HG03521 (cell line): ENCODE results near the gene WASHC4.
A peak's percentile ranks its signal among the peaks of the same experiment; 100 is the strongest.
"Not testable (repeated sequence)": the region's sequence is repeated elsewhere in the genome, so short reads cannot be mapped to it uniquely, and the experiment has no call there.

Experiments used
- ATAC-seq: cut with Tn5 transposase; IDR thresholded peaks from one replicate; pipeline ENCODE4 v1.9.1; 2021; ENCODE audit warnings: mild to moderate bottlenecking, moderate library complexity; ENCODE audit not compliant: unreplicated experiment

WASHC4 gene

DNA sequence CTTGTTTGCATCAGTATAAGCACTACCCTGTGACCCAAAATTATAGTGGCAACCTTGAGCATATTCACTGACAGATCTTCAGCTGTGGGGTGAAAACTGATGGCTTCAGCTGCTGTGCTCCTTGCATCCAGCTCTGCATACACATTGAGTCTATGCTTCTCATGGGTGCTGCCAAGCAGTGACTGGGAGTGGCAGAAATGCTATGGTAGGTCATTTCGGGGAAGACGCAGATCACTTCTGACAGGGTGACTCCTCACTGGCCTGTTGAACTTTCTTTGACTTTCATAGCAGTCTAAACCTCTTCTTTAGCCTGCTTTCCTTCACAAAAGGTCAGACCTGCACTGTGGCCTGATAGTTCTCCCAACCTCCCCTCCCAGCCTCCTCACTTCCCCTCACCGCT is 17.7 kb upstream of the WASHC4 start:
- no peak for ATAC-seq

DNA sequence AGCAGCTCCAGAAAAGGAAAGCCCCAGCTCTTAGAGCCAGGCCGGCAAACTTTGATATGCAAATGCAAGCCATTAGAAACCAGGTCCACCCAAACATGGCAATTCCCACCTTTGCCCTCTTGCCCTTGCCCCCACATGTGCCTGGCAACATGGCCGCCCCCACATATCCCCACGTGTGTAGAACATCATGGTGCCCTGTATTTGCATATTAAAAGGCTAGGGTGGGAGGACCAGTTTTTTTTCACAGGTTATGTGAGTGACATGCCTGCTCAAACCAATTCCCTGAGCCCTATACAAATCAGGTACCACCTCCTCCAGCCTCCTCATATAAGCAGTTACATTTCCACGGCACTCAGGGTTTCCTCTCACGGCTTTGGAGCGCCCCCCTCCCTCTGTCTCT is 17.2 kb upstream of the WASHC4 start:
- no peak for ATAC-seq

DNA sequence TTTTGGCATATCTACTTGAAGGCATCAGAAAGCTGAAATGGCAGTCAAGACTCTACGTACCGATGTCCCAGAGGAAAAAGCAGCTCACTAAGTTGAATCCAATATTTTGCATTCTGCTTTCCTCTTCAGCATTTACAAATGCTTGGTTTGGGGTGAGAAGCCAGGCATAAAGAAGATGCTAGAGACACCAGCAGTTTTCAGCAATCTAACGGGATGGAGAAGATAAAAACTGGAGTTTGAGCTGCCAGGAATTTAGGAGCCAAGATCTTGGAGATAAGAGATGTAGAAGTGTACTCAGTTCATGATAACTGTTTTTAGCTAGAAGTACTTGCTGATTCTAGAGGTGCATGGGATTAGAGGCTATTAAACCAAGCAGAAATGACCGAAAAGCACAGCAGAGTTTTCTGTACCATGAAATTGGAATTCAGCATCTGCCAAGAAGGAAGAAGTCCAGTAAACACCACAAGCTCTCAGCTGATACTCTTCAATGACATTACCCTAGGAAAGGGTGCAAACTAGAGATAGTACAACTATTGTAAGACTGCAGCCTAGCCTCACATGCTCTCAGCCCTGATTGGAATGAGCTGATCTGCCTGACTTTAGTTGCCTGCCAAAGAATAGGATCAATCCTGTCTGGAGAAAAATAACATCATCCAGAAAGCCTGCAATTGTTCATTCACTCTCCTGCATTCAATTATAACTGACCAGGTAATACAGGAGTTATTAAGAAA is 15.9 kb upstream of the WASHC4 start:
- no peak for ATAC-seq

- no peak for ATAC-seq
These were observed 15.2 kb upstream of the WASHC4 start for GRCh38 chr12:105092336-105092735.

DNA sequence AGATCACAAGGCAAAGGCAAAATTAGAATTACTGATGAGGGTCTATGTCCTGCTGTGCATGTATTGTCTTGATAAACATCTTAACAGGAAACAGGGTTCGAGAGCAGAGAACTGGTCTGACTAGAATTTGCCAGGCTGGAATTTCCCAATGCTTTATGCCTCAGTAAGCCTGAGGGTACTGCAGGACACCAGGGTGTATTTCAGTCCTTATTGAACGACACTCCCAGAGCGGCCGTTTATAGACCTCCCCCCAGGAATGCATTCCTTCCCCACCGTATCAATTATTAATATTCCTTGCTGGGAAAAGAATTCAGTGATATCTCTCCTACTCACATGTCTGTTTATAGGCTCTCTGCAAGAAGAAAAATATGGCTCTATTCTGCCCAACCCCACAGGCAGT is 12.2 kb upstream of the WASHC4 start:
- not testable (repeated sequence) for ATAC-seq

DNA sequence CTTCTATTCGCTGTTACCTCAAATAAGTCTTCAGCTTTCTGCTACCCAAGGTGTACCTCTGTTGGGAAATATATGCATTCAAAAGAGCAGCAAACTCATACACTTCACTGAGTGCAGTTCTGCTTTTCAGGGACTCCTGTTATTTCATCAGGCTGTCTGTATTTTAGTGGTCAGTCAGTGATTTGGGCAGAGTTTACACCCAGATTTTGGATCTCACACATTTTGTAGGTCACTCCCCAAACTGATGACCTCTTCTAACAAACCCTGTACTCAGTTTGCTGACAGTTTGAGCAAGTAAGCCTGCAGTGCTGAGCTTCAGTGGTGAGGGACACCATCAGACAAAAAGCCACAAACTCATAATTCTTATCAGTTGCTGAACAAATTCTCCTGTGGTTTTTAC is 8.2 kb upstream of the WASHC4 start:
- no peak for ATAC-seq

GRCh38 chr12:105100207-105100985 is 7.1 kb upstream of the WASHC4 start:
- ATAC-seq = no peak

GRCh38 chr12:105100998-105101397 is 6.5 kb upstream of the WASHC4 start:
- no peak for ATAC-seq

DNA sequence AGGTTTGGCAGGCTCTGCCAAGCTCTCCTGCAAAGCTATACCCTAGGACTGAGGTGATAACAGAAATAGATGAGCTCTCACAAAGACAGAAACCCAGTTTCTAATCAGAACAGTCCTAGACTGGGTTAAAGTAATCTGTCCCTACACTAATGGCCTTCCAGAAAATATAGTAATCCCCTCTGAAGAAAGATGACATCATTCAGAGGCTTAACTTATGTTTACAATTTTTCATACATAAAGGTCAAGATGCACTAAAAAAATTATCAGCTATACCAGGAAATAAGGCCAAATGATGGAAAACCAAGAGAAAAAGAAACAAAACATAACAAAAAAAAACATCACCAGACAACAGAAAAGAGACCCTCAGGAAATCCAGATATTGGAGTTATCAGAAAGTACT is 4.9 kb upstream of the WASHC4 start:
- ATAC-seq = no peak

- ATAC-seq = no peak
These were observed 2.8 kb upstream of the WASHC4 start for GRCh38 chr12:105104762-105105161.

DNA sequence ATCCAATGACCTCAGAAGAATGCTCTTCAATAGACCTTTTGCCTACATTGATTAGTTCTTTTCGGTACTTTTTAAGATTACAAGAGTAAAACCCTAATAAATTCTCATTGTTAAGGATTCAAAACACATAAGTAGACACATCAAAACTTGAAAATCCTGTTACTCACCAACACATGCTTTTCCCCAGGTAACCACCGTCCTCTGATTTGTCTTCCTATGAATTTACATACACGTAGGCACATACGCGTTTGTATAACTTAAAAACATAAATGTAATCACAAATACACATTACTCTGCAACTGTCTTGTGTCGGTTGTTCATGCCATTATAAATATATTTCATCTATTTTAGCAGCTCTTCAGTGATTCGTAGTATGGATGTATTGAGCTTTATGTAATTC is 910 bp upstream of the WASHC4 start:
- no peak for ATAC-seq

DNA sequence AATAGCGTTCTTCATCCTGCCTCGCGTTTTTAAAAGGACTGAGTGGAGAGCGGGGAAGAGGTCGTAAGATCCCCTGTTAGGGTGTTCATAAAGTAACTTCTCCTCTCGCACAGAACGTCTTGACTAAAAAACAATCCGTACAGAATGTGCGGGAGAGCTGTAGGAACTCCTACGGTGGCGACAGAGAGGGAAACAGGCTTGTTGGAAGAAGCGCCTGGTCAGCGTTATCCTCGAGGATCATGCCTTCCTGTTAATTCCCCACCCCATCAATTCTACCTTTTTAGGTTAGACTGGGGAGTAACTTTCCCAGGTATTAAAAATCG is 399 bp upstream of the WASHC4 start:
- peak; percentile 5 for ATAC-seq

- ATAC-seq = no peak
These were observed 2.1 kb downstream of the WASHC4 start for GRCh38 chr12:105109465-105110212.

GRCh38 chr12:105110851-105111250 is 3.3 kb downstream of the WASHC4 start:
- no peak for ATAC-seq

GRCh38 chr12:105113094-105113493 is 5.6 kb downstream of the WASHC4 start:
- no peak for ATAC-seq

DNA sequence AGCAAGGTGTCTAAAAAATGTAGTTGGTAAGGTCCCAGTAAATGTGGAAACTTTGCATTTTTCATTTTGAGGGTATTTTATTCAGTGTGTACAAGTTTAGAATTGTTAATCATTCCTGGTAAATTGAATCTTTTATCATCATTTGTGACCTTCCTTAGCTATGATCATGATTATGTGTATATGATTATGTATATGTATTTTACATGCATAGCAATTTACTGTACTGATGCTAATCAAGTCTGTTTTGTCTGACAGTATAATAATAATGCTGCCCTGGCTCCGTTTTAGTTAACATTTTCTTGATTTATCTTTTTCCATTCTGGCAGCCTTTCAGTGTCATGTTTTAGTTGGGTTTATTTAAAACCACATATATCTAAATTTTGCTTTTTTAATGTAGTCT is 9.4 kb downstream of the WASHC4 start:
- no peak for ATAC-seq

DNA sequence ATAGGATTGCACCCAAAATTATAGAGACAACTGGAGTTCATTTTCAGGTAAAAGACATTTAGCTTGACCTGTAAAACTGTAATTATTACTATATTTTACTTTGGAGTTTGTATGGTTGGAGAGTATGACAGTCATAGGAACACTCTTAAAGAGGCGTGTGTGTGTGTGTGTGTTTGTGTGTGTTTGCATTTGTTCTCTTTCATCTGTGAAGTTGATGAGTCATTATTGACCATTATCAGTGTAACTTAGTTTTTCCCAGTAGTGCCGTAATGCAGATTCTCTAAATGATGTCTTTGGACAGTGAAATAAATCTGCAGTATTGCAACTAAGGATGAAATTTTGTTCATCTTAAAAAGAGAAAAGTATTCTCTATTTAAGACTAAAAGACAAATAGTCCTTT is 13.0 kb downstream of the WASHC4 start:
- no peak for ATAC-seq

GRCh38 chr12:105138248-105138647 is 30.7 kb downstream of the WASHC4 start:
- no peak for ATAC-seq

DNA sequence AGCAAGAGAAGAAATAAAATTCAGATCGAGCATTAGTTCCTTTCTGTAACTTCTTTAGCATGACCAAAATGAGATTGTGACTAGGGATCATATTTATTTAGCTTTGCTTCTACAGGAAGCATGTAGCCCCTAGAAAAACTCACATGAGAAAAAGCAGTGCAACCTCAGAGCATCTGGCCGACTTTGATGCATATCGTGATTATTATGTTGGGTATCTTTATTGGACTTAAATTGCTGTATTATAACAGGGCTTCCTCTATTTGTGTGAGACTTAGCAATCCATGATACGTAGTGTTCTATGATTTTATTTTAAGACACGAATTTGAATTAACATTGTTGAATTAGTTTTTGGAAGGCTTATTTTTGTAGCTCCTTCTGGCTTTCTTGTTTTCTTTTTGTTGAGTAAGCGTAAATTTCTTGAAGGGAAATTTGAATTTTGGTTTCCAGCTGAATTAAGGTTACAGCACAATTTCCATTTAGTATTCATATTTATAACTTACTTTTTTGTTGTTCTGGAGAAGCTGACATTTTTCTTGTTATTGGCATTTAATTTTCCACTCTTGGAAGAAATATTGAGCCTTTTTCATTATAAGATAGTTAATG is 33.9 kb downstream of the WASHC4 start:
- ATAC-seq = no peak

DNA sequence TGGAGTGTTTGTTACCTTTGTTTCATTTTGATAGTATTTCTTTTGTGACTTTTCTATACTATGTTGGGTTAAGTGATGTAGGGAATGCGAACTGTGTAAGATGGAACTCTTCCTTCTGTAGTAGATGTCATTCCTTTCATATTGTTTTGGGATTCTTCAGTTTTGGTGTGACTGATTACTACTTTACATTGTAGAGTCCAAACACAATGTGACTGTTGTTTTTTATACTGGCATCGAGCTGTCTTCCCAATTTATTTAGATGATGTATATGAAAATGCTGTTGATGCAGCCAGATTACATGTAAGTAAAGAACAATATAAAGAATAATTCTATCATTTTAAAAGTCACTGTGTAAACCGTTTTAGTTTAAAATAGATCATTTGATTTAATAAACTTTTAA is 34.7 kb downstream of the WASHC4 start:
- ATAC-seq = no peak

GRCh38 chr12:105156260-105156659 is 48.7 kb downstream of the WASHC4 start:
- ATAC-seq = no peak

- ATAC-seq = no peak
These were observed 50.1 kb downstream of the WASHC4 start for GRCh38 chr12:105157606-105158005.
